ENCODE measurements around the gene ALDH1A3.
A peak's percentile ranks its signal among the peaks of the same experiment; 100 is the strongest.

The ALDH1A3 gene

DNA sequence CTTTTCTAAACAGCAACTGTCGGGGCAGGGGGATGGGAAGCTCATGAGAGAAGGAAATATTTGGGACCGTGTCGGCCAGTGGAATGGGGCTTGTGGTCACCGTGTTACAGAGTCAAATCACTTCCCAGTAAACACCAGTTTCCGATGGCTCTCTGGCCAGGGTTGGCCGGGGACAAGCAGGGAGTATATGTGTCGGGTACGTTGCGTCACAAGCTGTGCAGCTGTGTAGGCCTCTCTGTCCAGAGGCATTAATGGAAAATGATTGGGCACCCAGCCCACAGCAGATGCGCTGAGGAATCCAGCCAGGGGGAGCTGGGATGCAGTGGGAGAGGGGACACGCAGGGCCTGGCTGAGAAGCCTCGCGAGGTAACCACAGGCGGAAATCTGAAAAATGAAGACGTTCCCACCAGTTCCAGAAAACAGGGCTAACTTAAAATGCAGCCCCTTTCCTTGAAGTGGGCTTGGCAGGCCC, 15.8 kb upstream of the ALDH1A3 start:
- H3K9ac ChIP-seq: no peak overlapping the region
- no peaks in the 10 kb centered on the region for H3K36me3 ChIP-seq (ENCODE audit: insufficient read depth)
- no peak overlapping the region for H3K27ac ChIP-seq
- no peaks in the 10 kb centered on the region for H4K20me1 ChIP-seq (ENCODE audit: insufficient read depth)
- no peak for TF ChIP-seq CTCF (conservative IDR thresholded peaks at IDR 0.05; ENCODE audit: low read depth, low read length)
- H3K4me1 ChIP-seq (ENCODE audit: low read depth, poor library complexity, severe bottlenecking): no peaks in the 10 kb centered on the region
- H3K79me2 ChIP-seq (ENCODE audit: insufficient read depth, low read depth): no peaks in the 10 kb centered on the region
- no peak overlapping the region for H3K4me3 ChIP-seq (IDR thresholded peaks at IDR 0.05; ENCODE audit: insufficient read depth, low read depth, low read length)
- H3K27me3 ChIP-seq (ENCODE audit: insufficient read depth, low read depth): no peaks in the 10 kb centered on the region
- no peak overlapping the region for H3K4me2 ChIP-seq
- H2AFZ ChIP-seq (ENCODE audit: low read depth): no peak overlapping the region

- TF ChIP-seq CTCF (conservative IDR thresholded peaks at IDR 0.05; ENCODE audit: low read depth, low read length): no peak
- Histone ChIP-seq H3K9ac (no peak overlapping the region), H3K27ac (no peak overlapping the region), H2AFZ (ENCODE audit: low read depth) (no peak overlapping the region), H3K4me1 (ENCODE audit: low read depth, poor library complexity, severe bottlenecking) (no peaks in the 10 kb centered on the region), H3K4me2 (no peak overlapping the region), H3K79me2 (ENCODE audit: insufficient read depth, low read depth) (no peaks in the 10 kb centered on the region), H3K4me3 (IDR thresholded peaks at IDR 0.05; ENCODE audit: insufficient read depth, low read depth, low read length) (no peak overlapping the region), H4K20me1 (ENCODE audit: insufficient read depth) (no peaks in the 10 kb centered on the region), H3K36me3 (ENCODE audit: insufficient read depth) (no peaks in the 10 kb centered on the region), H3K27me3 (ENCODE audit: insufficient read depth, low read depth) (no peaks in the 10 kb centered on the region)
Measured at GRCh38 chr15:100866386-100867330, 13.0 kb upstream of the ALDH1A3 start.

GRCh38 chr15:100867433-100867832, 12.2 kb upstream of the ALDH1A3 start:
- no peaks in the 10 kb centered on the region for H3K36me3 ChIP-seq (ENCODE audit: insufficient read depth)
- no peak overlapping the region for H3K9ac ChIP-seq
- H4K20me1 ChIP-seq (ENCODE audit: insufficient read depth): no peaks in the 10 kb centered on the region
- H3K4me2 ChIP-seq: no peak overlapping the region
- no peak for TF ChIP-seq CTCF (conservative IDR thresholded peaks at IDR 0.05; ENCODE audit: low read depth, low read length)
- no peaks in the 10 kb centered on the region for H3K27me3 ChIP-seq (ENCODE audit: insufficient read depth, low read depth)
- no peak overlapping the region for H3K4me3 ChIP-seq (IDR thresholded peaks at IDR 0.05; ENCODE audit: insufficient read depth, low read depth, low read length)
- no peaks in the 10 kb centered on the region for H3K4me1 ChIP-seq (ENCODE audit: low read depth, poor library complexity, severe bottlenecking)
- H2AFZ ChIP-seq (ENCODE audit: low read depth): no peak overlapping the region
- no peaks in the 10 kb centered on the region for H3K79me2 ChIP-seq (ENCODE audit: insufficient read depth, low read depth)
- H3K27ac ChIP-seq: no peak overlapping the region

GRCh38 chr15:100869151-100869999, 10.3 kb upstream of the ALDH1A3 start:
- Histone ChIP-seq H3K79me2 (ENCODE audit: insufficient read depth, low read depth) (no peaks in the 10 kb centered on the region), H4K20me1 (ENCODE audit: insufficient read depth) (no peaks in the 10 kb centered on the region), H3K4me2 (no peak overlapping the region), H3K9ac (no peak overlapping the region), H3K36me3 (ENCODE audit: insufficient read depth) (no peaks in the 10 kb centered on the region), H2AFZ (ENCODE audit: low read depth) (no peak overlapping the region), H3K4me1 (ENCODE audit: low read depth, poor library complexity, severe bottlenecking) (no peaks in the 10 kb centered on the region), H3K4me3 (IDR thresholded peaks at IDR 0.05; ENCODE audit: insufficient read depth, low read depth, low read length) (no peak overlapping the region), H3K27ac (no peak overlapping the region), H3K27me3 (ENCODE audit: insufficient read depth, low read depth) (no peaks in the 10 kb centered on the region)
- peak; percentile 66 for TF ChIP-seq CTCF (conservative IDR thresholded peaks at IDR 0.05; ENCODE audit: low read depth, low read length)

Data from KMS-11 (cell line).